AG04450 (cell line): ENCODE measurements around the gene BLOC1S5. TPM values are rescaled to one million over a fixed set of nuclear protein-coding genes. Genes with fewer than 3 reads are reported as not detected.

ENCODE experiments used
- CTCF ChIA-PET: fragments of 300-600, 350-600 bp; formaldehyde crosslinking; extraction: SDS; loops from one replicate; lab custom pipeline; 2022; ENCODE audit warnings: antibody characterized with exemption, inconsistent platforms; lab: Charles Lee
- POLR2A ChIA-PET: fragments of 350-600 bp; formaldehyde crosslinking; extraction: SDS; loops from one replicate; lab custom pipeline; 2021; ENCODE audit warnings: antibody characterized with exemption, inconsistent platforms; lab: Yijun Ruan, JAX
- DNase-seq: peaks from one replicate; pipeline ENCODE4 v3.0.0-alpha.2; 2011; ENCODE audit warnings: low read depth, low spot score
- H3K27ac ChIP-seq: one replicate; pipeline ENCODE4 v1.5.1; 2012; ENCODE audit warnings: low read depth, low read length, control low read depth
- H3K27me3 ChIP-seq: one replicate; pipeline ENCODE4 v1.6.0; 2012; ENCODE audit warnings: low read length; ENCODE audit not compliant: control insufficient read depth, insufficient read depth
- H3K4me3 ChIP-seq: 2 replicates; pipeline ENCODE4 v1.5.1; 2011; ENCODE audit warnings: mild to moderate bottlenecking, low read depth, low read length, control low read depth
- H3K9me3 ChIP-seq: 2 replicates; pipeline ENCODE4 v1.5.1; 2012; ENCODE audit warnings: low read length; ENCODE audit not compliant: control insufficient read depth, insufficient read depth
- polyA plus RNA-seq: library from polyadenylated mRNA; depleted of rRNA; stranded (reverse); fragments of >200 nt; gene quantifications from 2 replicates; pipeline ENCODE4 v1.2.3, GENCODE V29; 2011
- TF ChIP-seq, protein P1 (sequence below): IDR thresholded peaks from 2 replicates; pipeline ENCODE4 v1.5.1; 2011; ENCODE audit warnings: low read depth, low read length, control low read depth, inconsistent platforms

Gene BLOC1S5
- polyA plus RNA-seq, 1 experiment, result 15.1 TPM

DNA sequence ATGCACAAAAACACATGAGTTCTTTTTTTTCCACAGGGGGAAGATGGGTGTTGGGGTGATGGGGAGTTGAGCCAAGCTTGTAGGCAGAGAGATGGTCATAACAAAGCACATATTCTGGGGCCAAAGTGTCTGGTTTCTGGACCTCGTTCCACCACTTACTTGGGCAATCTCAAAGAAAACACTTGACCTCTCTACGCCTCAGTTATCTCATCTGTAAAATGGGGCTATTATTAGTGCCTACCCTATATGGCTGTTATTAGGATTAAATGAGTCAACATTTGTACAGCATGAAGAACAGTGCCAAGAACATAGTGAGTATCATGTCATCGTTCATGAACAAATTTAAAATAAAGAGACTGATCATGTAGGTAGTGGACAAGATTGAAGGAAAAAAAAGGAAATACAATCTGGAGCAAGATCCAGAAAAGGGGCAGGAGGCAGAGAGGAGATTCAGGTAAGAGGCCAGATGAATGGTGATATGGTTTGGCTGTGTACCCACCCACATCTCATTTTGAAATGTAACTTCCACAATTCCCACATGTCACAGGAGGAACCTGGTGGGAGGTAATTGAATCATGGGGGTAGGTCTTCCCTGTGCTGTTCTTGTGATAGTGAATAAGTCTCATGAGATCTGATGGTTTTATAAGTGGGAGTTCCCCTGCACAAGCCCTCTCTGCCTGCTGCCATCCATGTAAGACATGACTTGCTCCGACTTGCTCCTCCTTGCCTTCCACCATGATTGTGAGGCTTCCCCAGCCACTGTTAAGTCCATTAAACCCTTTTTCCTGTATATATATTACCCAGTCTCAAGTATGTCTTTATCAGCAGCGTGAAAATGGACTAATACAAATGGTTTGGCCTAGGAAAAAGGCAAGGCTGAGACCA lies 23.9 kb upstream of the BLOC1S5 start:
- Histone ChIP-seq H3K27me3 (no peaks in the 10 kb centered on the region), H3K9me3 (no peaks in the 10 kb centered on the region), H3K27ac (no peak overlapping the region), H3K4me3 (no peak overlapping the region)
- ChIA-PET POLR2A (no interaction called here), CTCF (no interaction called here)
- TF ChIP-seq, protein P1, sequence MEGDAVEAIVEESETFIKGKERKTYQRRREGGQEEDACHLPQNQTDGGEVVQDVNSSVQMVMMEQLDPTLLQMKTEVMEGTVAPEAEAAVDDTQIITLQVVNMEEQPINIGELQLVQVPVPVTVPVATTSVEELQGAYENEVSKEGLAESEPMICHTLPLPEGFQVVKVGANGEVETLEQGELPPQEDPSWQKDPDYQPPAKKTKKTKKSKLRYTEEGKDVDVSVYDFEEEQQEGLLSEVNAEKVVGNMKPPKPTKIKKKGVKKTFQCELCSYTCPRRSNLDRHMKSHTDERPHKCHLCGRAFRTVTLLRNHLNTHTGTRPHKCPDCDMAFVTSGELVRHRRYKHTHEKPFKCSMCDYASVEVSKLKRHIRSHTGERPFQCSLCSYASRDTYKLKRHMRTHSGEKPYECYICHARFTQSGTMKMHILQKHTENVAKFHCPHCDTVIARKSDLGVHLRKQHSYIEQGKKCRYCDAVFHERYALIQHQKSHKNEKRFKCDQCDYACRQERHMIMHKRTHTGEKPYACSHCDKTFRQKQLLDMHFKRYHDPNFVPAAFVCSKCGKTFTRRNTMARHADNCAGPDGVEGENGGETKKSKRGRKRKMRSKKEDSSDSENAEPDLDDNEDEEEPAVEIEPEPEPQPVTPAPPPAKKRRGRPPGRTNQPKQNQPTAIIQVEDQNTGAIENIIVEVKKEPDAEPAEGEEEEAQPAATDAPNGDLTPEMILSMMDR, result no peak
- DNase-seq, result no peak

DNA sequence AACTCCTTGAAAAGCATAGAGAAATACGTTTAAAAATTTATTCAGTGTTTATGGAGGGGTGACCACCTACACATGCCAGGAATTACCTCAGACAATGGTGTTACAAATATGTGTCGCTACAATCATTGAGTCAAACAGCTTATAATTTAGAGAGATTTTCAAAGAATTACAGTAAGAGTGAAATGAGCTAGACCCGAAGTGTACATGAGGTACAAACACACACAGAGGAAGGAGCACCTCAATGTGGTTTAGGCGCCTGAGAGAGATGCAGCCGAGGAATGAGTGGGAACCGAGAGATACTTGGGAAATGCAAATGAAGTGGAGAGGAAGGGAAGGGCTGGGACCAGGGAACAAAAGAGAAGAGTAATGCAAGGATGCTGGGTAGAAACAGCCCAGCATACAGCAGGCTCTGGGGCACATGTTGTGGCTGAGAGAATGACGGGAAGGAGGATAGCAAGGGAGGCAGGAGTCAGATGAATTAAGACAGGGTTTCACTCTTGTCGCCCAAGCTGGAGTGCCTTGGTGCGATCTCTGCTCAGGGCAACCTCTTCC lies 22.6 kb upstream of the BLOC1S5 start:
- DNase-seq, result no peak
- H3K27ac ChIP-seq, result no peak overlapping the region
- H3K4me3 ChIP-seq, result no peak overlapping the region
- CTCF ChIA-PET, result no interaction called here
- POLR2A ChIA-PET, result no interaction called here
- no peaks in the 10 kb centered on the region for H3K9me3 ChIP-seq
- TF ChIP-seq, protein P1, result no peak
- no peaks in the 10 kb centered on the region for H3K27me3 ChIP-seq

DNA sequence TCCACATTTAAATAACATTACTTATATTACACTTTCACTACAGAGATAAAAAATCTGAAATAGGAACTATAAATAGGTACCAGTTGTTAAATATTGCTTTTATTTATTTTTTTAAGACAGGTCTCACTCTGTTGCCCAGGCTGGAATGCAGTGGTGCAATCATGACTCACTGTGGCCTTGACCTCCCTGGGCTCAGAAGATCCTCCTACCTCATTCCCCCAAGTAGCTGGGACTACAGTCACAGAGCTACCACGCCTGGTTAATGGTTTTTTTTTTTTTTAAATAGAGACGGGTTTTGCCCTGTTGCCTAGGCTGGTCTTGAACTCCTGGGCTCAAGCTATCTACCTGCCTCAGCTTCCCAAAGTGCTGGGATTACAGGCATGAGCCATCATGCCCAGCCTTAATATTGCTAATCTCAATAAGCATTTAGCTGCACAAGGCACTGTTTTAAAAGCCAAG lies 20.9 kb upstream of the BLOC1S5 start:
- Histone ChIP-seq H3K9me3 (no peaks in the 10 kb centered on the region), H3K27ac (peak overlapping the region; percentile 53), H3K4me3 (no peak overlapping the region), H3K27me3 (no peaks in the 10 kb centered on the region)
- ChIA-PET POLR2A (interaction anchor here (0.6 to 1.2 kb wide), 4 partner anchors 17 to 866 kb away, joined by 3 to 5 read pairs (median 4); partner anchors contain the start of gene EEF1E1), CTCF (interaction anchor here (0.7 to 1.2 kb wide), 2 partner anchors 26 to 134 kb away, joined by 6 read pairs; no protein-coding TSS in a partner anchor)
- peak; percentile 79 for DNase-seq
- TF ChIP-seq, protein P1, result no peak

DNA sequence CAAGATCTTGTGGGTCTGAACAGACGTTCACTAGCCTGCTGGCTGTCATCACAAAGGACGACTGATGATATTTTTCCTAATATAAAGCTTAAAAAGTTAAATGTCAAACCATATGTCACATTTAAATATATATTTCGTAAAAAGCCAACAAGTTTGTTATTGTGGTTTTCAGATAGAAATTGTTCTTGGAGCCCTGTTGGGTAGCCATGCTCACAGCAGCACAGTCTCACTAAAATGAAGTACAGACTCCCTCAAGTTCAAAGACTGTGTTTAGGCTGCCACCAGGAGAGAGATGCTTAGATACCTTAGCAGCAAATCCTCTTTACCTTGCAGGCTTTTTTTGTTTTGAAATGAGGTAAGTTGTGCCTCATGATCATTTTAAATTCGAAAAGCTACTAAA lies 20.4 kb upstream of the BLOC1S5 start:
- TF ChIP-seq, protein P1, result no peak
- ChIA-PET CTCF (interaction anchor here (0.7 to 1.2 kb wide), 2 partner anchors 25 to 134 kb away, joined by 6 read pairs; no protein-coding TSS in a partner anchor), POLR2A (interaction anchor here (1.2 kb wide), 1 partner anchor 18 kb away, joined by 4 read pairs; the partner anchor contains the start of gene EEF1E1)
- H3K4me3 ChIP-seq, result no peak overlapping the region
- H3K27ac ChIP-seq, result no peak overlapping the region
- DNase-seq, result no peak
- no peaks in the 10 kb centered on the region for H3K27me3 ChIP-seq
- no peaks in the 10 kb centered on the region for H3K9me3 ChIP-seq
